ENCODE data around the gene FAF1. TPM values are rescaled to one million over a fixed set of nuclear protein-coding genes. Genes with fewer than 3 reads are reported as not detected.

The FAF1 gene
- total and polyA plus RNA-seq, 2 donors (not counting 3 experiments of a cell fraction or from before 2014, with no cell fraction given) = 9.0 to 57.6 TPM

- no peak overlapping the region for H3K4me2 ChIP-seq (ENCODE audit: insufficient read depth, low read length)
- H3K79me2 ChIP-seq (ENCODE audit: control insufficient read depth, insufficient read depth, low read length) = peaks cover 46% of the 10 kb centered on the region
- H3K4me1 ChIP-seq (ENCODE audit: control insufficient read depth, extremely low read depth, insufficient read depth, low read length) = peaks cover 7% of the 10 kb centered on the region
- H4K20me1 ChIP-seq (replicated peaks; ENCODE audit: control insufficient read depth, extremely low read depth, insufficient read depth, low read length) = no peaks in the 10 kb centered on the region
- BruUV-seq (replicated peaks) = no TSS peak
- peaks cover 4% of the 10 kb centered on the region for H3K9me1 ChIP-seq (replicated peaks; ENCODE audit: control insufficient read depth, extremely low read depth, insufficient read depth, low read length)
- no peaks in the 10 kb centered on the region for H3K9me3 ChIP-seq (replicated peaks; ENCODE audit: control insufficient read depth, insufficient read depth, low read length)
- FAIRE-seq (no peak), DNase-seq (ENCODE audit: low read depth, low spot score) (no peak)
- dilution Hi-C loops (cut with MboI; ENCODE audit: extremely low pct_ligation_motif_present, low sequenced_read_pairs) = no loop called here
- ChIA-PET CTCF (interaction anchor here (0.7 to 1.0 kb wide), 3 partner anchors 10 to 19 kb away, joined by 3 to 5 read pairs (median 4); no protein-coding TSS in a partner anchor), POLR2A (no interaction called here)
- H3K27ac ChIP-seq (ENCODE audit: insufficient read depth, low read depth, low read length) = no peak overlapping the region
- H2AFZ ChIP-seq (ENCODE audit: low read depth, low read length) = no peak overlapping the region
- H3K27me3 ChIP-seq (ENCODE audit: control insufficient read depth in 2 of 2, insufficient read depth in 2 of 2, low read length in 2 of 2) = no peaks in the 10 kb centered on the region
- no peaks in the 10 kb centered on the region for H3K36me3 ChIP-seq (ENCODE audit: control insufficient read depth in 2 of 2, extremely low read depth in 1 of 2, insufficient read depth in 2 of 2, low read length in 2 of 2)
- TF ChIP-seq GATA2 (IDR thresholded peaks at IDR 0.05; ENCODE audit: insufficient read depth, insufficient read length, low read depth, low read length) = no peak
- TF ChIP-seq POLR2A (IDR thresholded peaks at IDR 0.05; ENCODE audit: low read depth, low read length) = no peak
- no peak for TF ChIP-seq MYC (IDR thresholded peaks at IDR 0.05; ENCODE audit: low read depth, low read length)
- no peak for TF ChIP-seq FOS (IDR thresholded peaks at IDR 0.05; ENCODE audit: borderline replicate concordance, insufficient read depth, low read length)
- TF ChIP-seq JUN (IDR thresholded peaks at IDR 0.05; ENCODE audit: borderline replicate concordance, insufficient read depth, insufficient read length, low read depth) = no peak
- TF ChIP-seq, protein P1, sequence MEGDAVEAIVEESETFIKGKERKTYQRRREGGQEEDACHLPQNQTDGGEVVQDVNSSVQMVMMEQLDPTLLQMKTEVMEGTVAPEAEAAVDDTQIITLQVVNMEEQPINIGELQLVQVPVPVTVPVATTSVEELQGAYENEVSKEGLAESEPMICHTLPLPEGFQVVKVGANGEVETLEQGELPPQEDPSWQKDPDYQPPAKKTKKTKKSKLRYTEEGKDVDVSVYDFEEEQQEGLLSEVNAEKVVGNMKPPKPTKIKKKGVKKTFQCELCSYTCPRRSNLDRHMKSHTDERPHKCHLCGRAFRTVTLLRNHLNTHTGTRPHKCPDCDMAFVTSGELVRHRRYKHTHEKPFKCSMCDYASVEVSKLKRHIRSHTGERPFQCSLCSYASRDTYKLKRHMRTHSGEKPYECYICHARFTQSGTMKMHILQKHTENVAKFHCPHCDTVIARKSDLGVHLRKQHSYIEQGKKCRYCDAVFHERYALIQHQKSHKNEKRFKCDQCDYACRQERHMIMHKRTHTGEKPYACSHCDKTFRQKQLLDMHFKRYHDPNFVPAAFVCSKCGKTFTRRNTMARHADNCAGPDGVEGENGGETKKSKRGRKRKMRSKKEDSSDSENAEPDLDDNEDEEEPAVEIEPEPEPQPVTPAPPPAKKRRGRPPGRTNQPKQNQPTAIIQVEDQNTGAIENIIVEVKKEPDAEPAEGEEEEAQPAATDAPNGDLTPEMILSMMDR (IDR thresholded peaks at IDR 0.05; ENCODE audit: extremely low read depth in 1 of 2, insufficient read depth in 1 of 2, low read depth in 1 of 2, low read length in 2 of 2) = no peak
- TF ChIP-seq POLR2AphosphoS5 (IDR thresholded peaks at IDR 0.05; ENCODE audit: insufficient read depth, low read depth, low read length) = no peak
- TF ChIP-seq MAX (IDR thresholded peaks at IDR 0.05; ENCODE audit: insufficient read depth, insufficient read length) = no peak
- no peak for TF ChIP-seq EZH2 (IDR thresholded peaks at IDR 0.05; ENCODE audit: borderline replicate concordance, low read depth, low read length, severe bottlenecking)
- H3K4me3 ChIP-seq (replicated peaks in 1 of 3; ENCODE audit: insufficient read depth in 1 of 3, low read depth in 1 of 3, low read length in 3 of 3) = no peak overlapping the region
- H3K9ac ChIP-seq (replicated peaks; ENCODE audit: extremely low read depth, insufficient read depth, low read length) = no peak overlapping the region
- intact Hi-C loops (cut with micrococcal nuclease) = no loop called here
These were observed 101.3 kb downstream of the FAF1 start for GRCh38 chr1:50858761-50859160.
